Testis (tissue), 3 donors: Measurements from ENCODE around the gene COL6A1. TPM values are rescaled to one million over a fixed set of nuclear protein-coding genes. Genes with fewer than 3 reads are reported as not detected.
"Not testable (repeated sequence)": the region's sequence is repeated elsewhere in the genome, so short reads cannot be mapped to it uniquely, and the experiment has no call there.

Experiments used
- DNase-seq: peaks from one replicate; pipeline ENCODE4 v3.0.0-alpha.2; 2019
- H3K27ac ChIP-seq, 2 donors: fragments of 200-600 bp; sonication (generic); one replicate each; pipeline ENCODE4 v1.5.1; 2019
- H3K27me3 ChIP-seq: fragments of 200-600 bp; sonication (generic); one replicate; pipeline ENCODE4 v1.5.1; 2019
- H3K36me3 ChIP-seq: fragments of 200-600 bp; sonication (generic); one replicate; pipeline ENCODE4 v1.5.1; 2017; ENCODE audit warnings: low read depth; ENCODE audit errors: missing control alignments
- H3K4me1 ChIP-seq: fragments of 200-600 bp; sonication (generic); one replicate; pipeline ENCODE4 v1.5.1; 2019
- H3K4me3 ChIP-seq, 2 donors: fragments of 200-600 bp; sonication (generic); one replicate each; pipeline ENCODE4 v1.5.1; 2017 to 2019
- H3K9me3 ChIP-seq: fragments of 200-600 bp; sonication (generic); one replicate; pipeline ENCODE4 v1.5.1; 2017
- CTCF ChIP-seq, 3 experiments: fragments of 450-650 bp in 2 of 3; fragments of 200-600 bp in 1 of 3; sonication (generic) in 1 of 3; IDR thresholded peaks; one replicate each; pipeline ENCODE4 v1.5.1; 2016 to 2019; ENCODE audit warnings: antibody characterized with exemption in 3 of 3, mild to moderate bottlenecking in 2 of 3, moderate library complexity in 1 of 3
- POLR2A ChIP-seq: fragments of 450-650 bp; IDR thresholded peaks from one replicate; pipeline ENCODE4 v1.6.1; 2017; ENCODE audit warnings: antibody characterized with exemption, mild to moderate bottlenecking, moderate library complexity
- WGBS, 2 donors: methylation state at CpG; one replicate each; pipeline ENCODE4 v1.1.5; 2018; 5-methylcytosine and 5-hydroxymethylcytosine counted together
- intact Hi-C: fragments of 100-400 bp; cut with DNase I; formaldehyde crosslinking; loops from one replicate; pipeline ENCODE4 v1.15.1; 2023; ENCODE audit warnings: low total_unique reads
- polyA plus RNA-seq: library from polyadenylated mRNA; stranded (reverse); fragments of 350-450 nt; fragmentation: Illumina TruSeq; extraction: RNeasy Lipid Tissue Mini Kit (QIAGEN cat#74804); gene quantifications from one replicate; pipeline ENCODE4 v1.2.3, GENCODE V29; 2014; ENCODE audit warnings: low read depth, low replicate concordance; ENCODE audit not compliant: insufficient read depth
- total RNA-seq, 2 donors: library from RNA; depleted of rRNA; stranded (reverse); fragments of >200 nt; gene quantifications; one replicate each; pipeline ENCODE4 v1.2.3, GENCODE V29; 2016

COL6A1 gene
- total and polyA plus RNA-seq, 3 donors from 2014 or later, result 166 to 197 (median 178) TPM

DNA sequence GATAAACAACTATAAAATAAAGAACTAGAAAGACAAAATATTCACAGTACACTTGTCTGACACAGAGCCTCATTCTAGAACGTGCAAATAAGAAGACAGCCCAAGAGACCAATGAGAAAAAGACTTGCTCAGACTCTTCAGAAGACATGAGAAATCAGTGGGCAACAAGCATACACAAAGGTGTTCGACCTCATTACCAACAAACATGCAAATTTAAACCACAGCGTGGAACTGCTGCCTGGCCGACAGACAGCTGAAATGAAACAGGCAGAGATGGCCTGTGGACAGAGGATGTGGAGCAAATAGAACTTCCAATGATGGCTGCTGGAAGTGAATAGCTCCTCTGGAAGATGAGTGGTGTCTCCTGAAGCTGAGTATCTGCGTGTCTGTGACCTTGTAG lies 22.4 kb upstream of the COL6A1 start:
- 70 to 73% methylated on average over 5 of the region's 5 CpGs for WGBS, 2 donors
- Histone ChIP-seq H3K4me3 (no peak overlapping the region), H3K9me3 (no peaks in the 10 kb centered on the region), H3K36me3 (no peaks in the 10 kb centered on the region), H3K27ac (peak overlapping the region in 1 of 2 donors; percentile 64), H3K4me1 (no peaks in the 10 kb centered on the region), H3K27me3 (no peaks in the 10 kb centered on the region)
- DNase-seq, result no peak
- TF ChIP-seq CTCF (IDR thresholded peaks at IDR 0.05), result no peak
- no peak for TF ChIP-seq POLR2A
- intact Hi-C loops, result no loop called here

DNA sequence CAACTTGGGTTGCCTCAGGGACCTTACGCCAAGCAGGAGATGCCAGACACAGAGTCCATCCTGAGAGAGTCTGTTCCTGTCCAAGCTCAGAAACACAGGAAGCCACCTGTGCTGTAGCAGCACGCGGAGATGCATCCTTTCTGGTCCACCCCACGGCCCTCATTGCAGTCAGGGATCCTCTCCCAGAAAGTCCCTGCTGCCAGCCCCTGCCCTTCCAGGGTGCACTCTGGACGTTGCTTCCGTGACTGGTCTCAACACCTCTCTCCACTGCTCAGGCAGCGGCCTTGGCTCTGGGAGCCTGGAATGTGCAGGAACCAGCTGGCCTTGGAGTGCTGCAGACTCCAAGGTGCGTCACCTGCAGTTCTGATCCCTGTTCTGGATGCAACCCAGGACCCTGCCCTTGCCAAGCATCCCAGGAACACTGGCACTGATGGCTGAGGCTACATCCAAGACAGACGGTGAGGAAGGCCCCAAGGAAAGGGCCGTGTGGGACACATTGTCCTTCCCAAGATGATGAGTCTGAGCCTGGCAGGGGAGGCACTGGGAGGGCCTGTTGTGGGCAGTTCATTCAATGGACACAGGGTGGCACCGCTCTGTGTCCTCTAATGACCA lies 21.7 kb upstream of the COL6A1 start:
- intact Hi-C loops, result no loop called here
- no peaks in the 10 kb centered on the region for H3K4me1 ChIP-seq
- H3K27ac ChIP-seq, result no peak overlapping the region
- H3K27me3 ChIP-seq, result no peaks in the 10 kb centered on the region
- no peaks in the 10 kb centered on the region for H3K9me3 ChIP-seq
- no peak for DNase-seq
- no peak for TF ChIP-seq POLR2A
- no peak for TF ChIP-seq CTCF (IDR thresholded peaks at IDR 0.05)
- no peaks in the 10 kb centered on the region for H3K36me3 ChIP-seq
- 92 to 93% methylated on average over 7 to 11 of the region's 11 CpGs for WGBS, 2 donors
- H3K4me3 ChIP-seq, result no peak overlapping the region

GRCh38 chr21:45961408-45961807 lies 20.2 kb upstream of the COL6A1 start:
- H3K4me3 ChIP-seq, H3K27ac ChIP-seq, H3K4me1 ChIP-seq, intact Hi-C loops, DNase-seq, H3K27me3 ChIP-seq, H3K9me3 ChIP-seq, H3K36me3 ChIP-seq: not testable (repeated sequence)
- 83 to 84% methylated on average over 2 of the region's 2 CpGs for WGBS, 2 donors

- H3K36me3 ChIP-seq, result no peaks in the 10 kb centered on the region
- no peak for TF ChIP-seq CTCF (IDR thresholded peaks at IDR 0.05)
- TF ChIP-seq POLR2A, result no peak
- intact Hi-C loops, result no loop called here
- no peak overlapping the region for H3K27ac ChIP-seq
- DNase-seq, result no peak
- no peak overlapping the region for H3K4me3 ChIP-seq
- no peaks in the 10 kb centered on the region for H3K9me3 ChIP-seq
- H3K4me1 ChIP-seq, result no peaks in the 10 kb centered on the region
- 82 to 84% methylated on average over 4 of the region's 4 CpGs for WGBS, 2 donors
- H3K27me3 ChIP-seq, result no peaks in the 10 kb centered on the region
Measured at GRCh38 chr21:45962531-45963231, 18.9 kb upstream of the COL6A1 start.

GRCh38 chr21:45963232-45963570 lies 18.4 kb upstream of the COL6A1 start:
- TF ChIP-seq POLR2A (no peak), CTCF (IDR thresholded peaks at IDR 0.05) (no peak)
- Histone ChIP-seq H3K4me3 (no peak overlapping the region), H3K9me3 (no peaks in the 10 kb centered on the region), H3K27ac (no peak overlapping the region), H3K4me1 (no peaks in the 10 kb centered on the region), H3K27me3 (no peaks in the 10 kb centered on the region), H3K36me3 (no peaks in the 10 kb centered on the region)
- no peak for DNase-seq
- 74 to 84% methylated on average over 3 of the region's 3 CpGs for WGBS, 2 donors
- intact Hi-C loops, result no loop called here
